Stimulated activated CD4-positive, alpha-beta T cell treated with anti-CD3 and anti-CD28 coated beads, TNF-alpha, amount 100 ng/mL, for 1 hour (primary cell): ENCODE data around the gene CACNA1H.
"Not testable (repeated sequence)": the region's sequence is repeated elsewhere in the genome, so short reads cannot be mapped to it uniquely, and the experiment has no call there.

ENCODE experiments used
- DNase-seq, 3 donors: peaks; one replicate each; pipeline ENCODE4 v3.0.0-alpha.2; 2020; ENCODE audit warnings: low read depth in 3 of 3, low spot score in 1 of 3

The CACNA1H gene

GRCh38 chr16:1243363-1243762 is 90.5 kb downstream of the CACNA1H start:
- DNase-seq: not testable (repeated sequence)

GRCh38 chr16:1243907-1244850 is 91.3 kb downstream of the CACNA1H start:
- not testable (repeated sequence) for DNase-seq

- DNase-seq: no peak
Observed at GRCh38 chr16:1244881-1245280, 92.0 kb downstream of the CACNA1H start.

GRCh38 chr16:1245452-1246020 is 92.6 kb downstream of the CACNA1H start:
- no peak for DNase-seq

GRCh38 chr16:1247903-1248537 is 95.1 kb downstream of the CACNA1H start:
- not testable (repeated sequence) for DNase-seq

GRCh38 chr16:1249031-1249755 is 96.3 kb downstream of the CACNA1H start:
- not testable (repeated sequence) for DNase-seq

- DNase-seq: not testable (repeated sequence)
Observed at GRCh38 chr16:1253701-1254364, 100.9 kb downstream of the CACNA1H start.

GRCh38 chr16:1254821-1255220 is 101.9 kb downstream of the CACNA1H start:
- not testable (repeated sequence) for DNase-seq

GRCh38 chr16:1255276-1256122 is 102.6 kb downstream of the CACNA1H start, which contains the start of gene TPSD1:
Gene TPSD1 (plus strand): TSS chr16:1256069. CDS start chr16:1256281, 212 bp downstream.
- DNase-seq: not testable (repeated sequence)

- DNase-seq: not testable (repeated sequence)
Observed at GRCh38 chr16:1256296-1256873, 103.5 kb downstream of the CACNA1H start.

- no peak for DNase-seq
Observed at GRCh38 chr16:1256874-1257322, 104.0 kb downstream of the CACNA1H start.

GRCh38 chr16:1257561-1258224 is 104.8 kb downstream of the CACNA1H start:
- no peak for DNase-seq

- DNase-seq: no peak
Observed at GRCh38 chr16:1258225-1258600, 105.3 kb downstream of the CACNA1H start.

GRCh38 chr16:1258906-1259759 is 106.2 kb downstream of the CACNA1H start:
- DNase-seq: no peak

GRCh38 chr16:1259760-1260068 is 106.8 kb downstream of the CACNA1H start:
- DNase-seq: no peak

- DNase-seq: no peak
Observed at GRCh38 chr16:1260101-1260680, 107.3 kb downstream of the CACNA1H start.

GRCh38 chr16:1261131-1261892 is 108.4 kb downstream of the CACNA1H start:
- no peak for DNase-seq
